Fibroblast of mammary gland (primary cell): ENCODE data around the gene TINAGL1.

Experiments used
- DNase-seq: peaks from one replicate; pipeline ENCODE4 v3.0.0-alpha.2; 2010; ENCODE audit warnings: low read depth
- H3K4me3 ChIP-seq: 2 replicates; pipeline ENCODE4 v1.5.1; 2011; ENCODE audit warnings: low read depth, mild to moderate bottlenecking, low read length, moderate library complexity; ENCODE audit not compliant: control insufficient read depth
- TF ChIP-seq, protein P1 (sequence below): conservative IDR thresholded peaks from 2 replicates; pipeline ENCODE4 v1.5.1; 2011; ENCODE audit warnings: low read depth, low read length, inconsistent platforms; ENCODE audit not compliant: control insufficient read depth, insufficient read depth

The TINAGL1 gene

DNA sequence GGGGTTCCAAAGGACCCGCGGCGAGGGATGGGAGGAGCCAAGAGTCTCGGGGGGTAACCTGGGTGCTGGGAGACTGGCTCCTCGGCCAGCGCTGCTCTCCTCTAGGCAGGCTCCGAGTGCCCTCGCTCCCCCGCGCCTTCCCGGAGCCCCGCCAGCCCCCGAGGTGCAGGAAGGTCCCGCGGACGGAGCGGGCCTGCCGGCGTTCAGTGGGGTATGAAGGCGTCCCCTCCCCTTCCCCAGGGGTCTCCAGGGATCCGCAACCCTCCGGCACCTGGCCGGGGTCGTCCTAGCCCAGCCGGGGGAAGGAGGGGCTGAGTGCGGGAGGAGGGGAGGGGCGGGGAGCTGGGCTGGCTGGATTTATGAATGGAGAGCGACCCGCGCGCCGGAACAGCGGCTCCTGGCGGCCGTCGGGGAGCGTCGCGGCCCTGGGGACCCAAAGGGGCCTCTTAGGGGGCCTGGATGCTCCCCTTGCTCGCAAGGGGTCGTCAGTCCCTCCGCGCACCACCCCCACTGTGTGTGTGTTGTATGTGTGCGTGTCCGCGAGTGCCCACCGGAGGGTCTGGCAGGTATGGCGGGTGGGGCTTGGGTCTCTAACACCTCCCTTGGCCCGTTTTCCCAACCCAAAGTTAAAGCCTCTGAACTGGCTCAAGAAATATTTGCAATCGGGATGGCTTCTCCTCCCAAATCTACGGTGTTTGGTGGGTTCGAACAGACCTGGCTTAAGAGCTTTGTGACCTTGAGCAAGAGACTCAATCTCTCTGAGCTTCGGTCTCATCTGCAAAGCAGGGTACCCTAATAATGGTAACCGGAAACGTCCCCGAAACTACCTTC, 41.8 kb downstream of the TINAGL1 start:
- peak overlapping the region; percentile 39 for H3K4me3 ChIP-seq
- TF ChIP-seq, protein P1, sequence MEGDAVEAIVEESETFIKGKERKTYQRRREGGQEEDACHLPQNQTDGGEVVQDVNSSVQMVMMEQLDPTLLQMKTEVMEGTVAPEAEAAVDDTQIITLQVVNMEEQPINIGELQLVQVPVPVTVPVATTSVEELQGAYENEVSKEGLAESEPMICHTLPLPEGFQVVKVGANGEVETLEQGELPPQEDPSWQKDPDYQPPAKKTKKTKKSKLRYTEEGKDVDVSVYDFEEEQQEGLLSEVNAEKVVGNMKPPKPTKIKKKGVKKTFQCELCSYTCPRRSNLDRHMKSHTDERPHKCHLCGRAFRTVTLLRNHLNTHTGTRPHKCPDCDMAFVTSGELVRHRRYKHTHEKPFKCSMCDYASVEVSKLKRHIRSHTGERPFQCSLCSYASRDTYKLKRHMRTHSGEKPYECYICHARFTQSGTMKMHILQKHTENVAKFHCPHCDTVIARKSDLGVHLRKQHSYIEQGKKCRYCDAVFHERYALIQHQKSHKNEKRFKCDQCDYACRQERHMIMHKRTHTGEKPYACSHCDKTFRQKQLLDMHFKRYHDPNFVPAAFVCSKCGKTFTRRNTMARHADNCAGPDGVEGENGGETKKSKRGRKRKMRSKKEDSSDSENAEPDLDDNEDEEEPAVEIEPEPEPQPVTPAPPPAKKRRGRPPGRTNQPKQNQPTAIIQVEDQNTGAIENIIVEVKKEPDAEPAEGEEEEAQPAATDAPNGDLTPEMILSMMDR, result peak; percentile 46
- peak; percentile 17 for DNase-seq

DNA sequence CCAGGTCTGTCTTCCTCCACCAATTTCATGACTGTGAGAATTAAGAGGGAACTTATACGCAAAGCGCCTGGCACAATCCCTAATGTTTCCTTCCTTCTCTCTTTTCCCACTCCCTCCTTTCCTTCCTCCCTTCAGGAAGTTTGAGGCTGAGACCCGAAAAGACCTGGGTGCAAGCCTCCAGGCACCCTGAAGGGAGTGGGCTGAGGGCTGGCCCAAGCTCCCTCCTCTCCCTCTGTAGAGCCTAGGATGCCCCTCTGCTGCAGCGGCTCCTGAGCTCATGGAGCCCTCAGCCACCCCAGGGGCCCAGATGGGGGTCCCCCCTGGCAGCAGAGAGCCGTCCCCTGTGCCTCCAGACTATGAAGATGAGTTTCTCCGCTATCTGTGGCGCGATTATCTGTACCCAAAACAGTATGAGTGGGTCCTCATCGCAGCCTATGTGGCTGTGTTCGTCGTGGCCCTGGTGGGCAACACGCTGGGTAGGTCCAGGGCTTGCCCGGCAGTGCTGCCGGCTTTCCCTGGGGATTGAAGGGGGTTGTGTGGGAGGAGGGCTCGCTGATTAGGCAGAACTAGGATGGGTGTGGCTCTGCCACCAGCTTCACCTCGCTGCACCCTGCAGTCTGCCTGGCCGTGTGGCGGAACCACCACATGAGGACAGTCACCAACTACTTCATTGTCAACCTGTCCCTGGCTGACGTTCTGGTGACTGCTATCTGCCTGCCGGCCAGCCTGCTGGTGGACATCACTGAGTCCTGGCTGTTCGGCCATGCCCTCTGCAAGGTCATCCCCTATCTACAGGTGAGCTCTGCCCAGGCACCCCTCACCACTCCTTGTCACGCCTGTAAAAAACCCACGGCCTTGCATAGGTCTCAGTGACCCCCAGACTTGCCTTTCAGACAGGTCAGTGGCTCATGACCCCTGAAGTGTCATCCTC, 42.9 kb downstream of the TINAGL1 start:
- H3K4me3 ChIP-seq, result no peak overlapping the region
- TF ChIP-seq, protein P1, result no peak
- no peak for DNase-seq

DNA sequence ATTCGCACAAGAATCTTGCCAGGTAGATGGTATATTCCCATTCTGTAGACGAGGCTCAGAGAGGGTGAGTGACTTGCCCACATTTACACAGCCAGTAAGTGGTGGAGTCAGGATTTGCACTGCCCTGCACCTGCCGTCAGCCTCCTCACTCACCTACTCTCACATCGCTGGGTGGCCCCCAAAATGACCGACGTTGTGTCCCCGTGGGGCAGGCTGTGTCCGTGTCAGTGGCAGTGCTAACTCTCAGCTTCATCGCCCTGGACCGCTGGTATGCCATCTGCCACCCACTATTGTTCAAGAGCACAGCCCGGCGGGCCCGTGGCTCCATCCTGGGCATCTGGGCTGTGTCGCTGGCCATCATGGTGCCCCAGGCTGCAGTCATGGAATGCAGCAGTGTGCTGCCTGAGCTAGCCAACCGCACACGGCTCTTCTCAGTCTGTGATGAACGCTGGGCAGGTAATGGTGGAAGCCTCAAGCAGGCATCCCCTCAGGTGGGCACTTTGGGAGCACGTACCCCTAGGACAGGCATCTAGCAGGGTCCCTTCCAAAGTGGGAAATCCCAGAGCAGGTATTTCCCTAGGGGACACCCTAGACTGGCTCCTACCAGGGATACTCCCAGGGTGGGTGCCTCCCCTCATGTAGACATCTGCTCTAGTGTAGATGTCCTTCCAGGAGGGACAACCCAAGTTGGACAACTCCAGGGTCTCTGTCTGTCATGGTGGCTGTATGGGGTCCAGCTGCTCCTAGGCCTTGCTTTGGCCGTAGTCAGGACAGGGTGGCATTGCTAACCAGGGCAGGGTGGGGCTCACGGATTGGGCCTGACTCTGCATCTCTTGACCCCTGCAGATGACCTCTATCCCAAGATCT, 44.5 kb downstream of the TINAGL1 start:
- no peak for DNase-seq
- TF ChIP-seq, protein P1, result no peak

DNA sequence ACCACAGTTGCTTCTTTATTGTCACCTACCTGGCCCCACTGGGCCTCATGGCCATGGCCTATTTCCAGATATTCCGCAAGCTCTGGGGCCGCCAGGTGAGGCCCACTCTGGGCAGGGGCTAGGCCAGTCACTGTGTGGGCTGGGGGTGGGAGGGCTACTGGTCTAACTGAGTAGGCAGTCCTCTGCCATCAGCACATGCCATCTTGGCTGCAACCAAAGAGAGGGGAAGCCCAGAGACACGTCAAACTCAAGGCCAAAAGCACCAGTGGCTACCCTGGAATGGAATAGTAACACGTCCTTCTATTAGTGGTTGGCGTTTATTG, 45.1 kb downstream of the TINAGL1 start:
- no peak for DNase-seq
- TF ChIP-seq, protein P1, result no peak
- H3K4me3 ChIP-seq, result no peak overlapping the region

More for the DNA sequence above, 44.5 kb downstream of the TINAGL1 start:
- no peak overlapping the region for H3K4me3 ChIP-seq

DNA sequence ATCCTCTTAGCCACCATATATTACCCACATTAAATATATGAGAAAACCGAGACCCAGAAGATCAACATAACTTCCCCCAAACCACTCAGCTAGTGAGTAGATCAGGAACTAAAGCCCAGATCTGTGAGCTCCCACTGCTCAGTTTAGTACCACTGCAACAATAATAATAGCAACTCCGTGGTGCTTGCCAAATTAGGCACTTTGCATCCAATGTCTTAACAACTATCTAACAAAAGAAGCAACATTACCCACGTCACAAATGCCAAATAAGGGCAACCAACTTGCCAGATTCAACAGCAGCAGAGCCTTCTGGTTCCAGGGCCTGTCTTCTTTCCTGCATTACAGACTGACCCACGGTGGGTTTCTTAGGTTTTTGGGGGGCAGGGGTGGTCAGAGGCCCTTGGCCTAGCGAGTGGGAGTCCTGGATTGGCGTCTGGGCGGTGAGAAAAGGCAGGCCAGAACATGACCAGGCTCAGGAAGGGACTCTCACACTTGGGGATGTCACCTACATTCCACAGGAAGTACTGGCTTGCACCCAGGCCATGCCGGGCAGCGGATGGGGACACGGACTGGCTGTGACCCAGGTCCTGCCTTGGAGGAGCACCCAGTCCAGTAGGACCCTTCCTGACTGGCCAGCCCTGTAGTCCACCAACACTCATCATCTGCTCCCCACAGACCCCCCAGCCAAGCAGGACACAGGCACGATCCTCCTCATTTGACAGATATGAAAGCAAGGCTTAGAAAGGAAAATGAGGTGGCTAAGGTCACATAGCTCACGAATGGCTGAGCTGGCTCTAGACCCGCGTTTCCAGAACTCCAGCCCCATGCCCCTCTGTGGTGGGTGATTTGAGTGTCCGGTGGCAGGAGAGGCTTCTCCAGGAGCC, 45.8 kb downstream of the TINAGL1 start:
- no peak overlapping the region for H3K4me3 ChIP-seq
- DNase-seq, result no peak
- TF ChIP-seq, protein P1, result no peak
